Hepatocyte (in vitro differentiated cells): ENCODE data around the gene BOLL.
"Not testable (repeated sequence)": the region's sequence is repeated elsewhere in the genome, so short reads cannot be mapped to it uniquely, and the experiment has no call there.

Experiments used
- EZH2 ChIP-seq: fragments of 200-600 bp; sonication (generic); IDR thresholded peaks from 2 replicates; pipeline ENCODE4 v1.6.1; 2016; ENCODE audit warnings: antibody characterized with exemption, mild to moderate bottlenecking, borderline replicate concordance
- EZH2phosphoT487 ChIP-seq: fragments of 200-600 bp; sonication (generic); IDR thresholded peaks from one replicate; pipeline ENCODE4 v1.6.1; 2018; ENCODE audit warnings: antibody characterized with exemption, mild to moderate bottlenecking, low read depth, moderate library complexity; ENCODE audit not compliant: unreplicated experiment, severe bottlenecking
- TF ChIP-seq, protein P1 (sequence below): fragments of 200-600 bp; sonication (generic); IDR thresholded peaks from 2 replicates; pipeline ENCODE4 v1.5.1; 2016; ENCODE audit warnings: antibody characterized with exemption, mild to moderate bottlenecking; ENCODE audit not compliant: poor library complexity

DNA sequence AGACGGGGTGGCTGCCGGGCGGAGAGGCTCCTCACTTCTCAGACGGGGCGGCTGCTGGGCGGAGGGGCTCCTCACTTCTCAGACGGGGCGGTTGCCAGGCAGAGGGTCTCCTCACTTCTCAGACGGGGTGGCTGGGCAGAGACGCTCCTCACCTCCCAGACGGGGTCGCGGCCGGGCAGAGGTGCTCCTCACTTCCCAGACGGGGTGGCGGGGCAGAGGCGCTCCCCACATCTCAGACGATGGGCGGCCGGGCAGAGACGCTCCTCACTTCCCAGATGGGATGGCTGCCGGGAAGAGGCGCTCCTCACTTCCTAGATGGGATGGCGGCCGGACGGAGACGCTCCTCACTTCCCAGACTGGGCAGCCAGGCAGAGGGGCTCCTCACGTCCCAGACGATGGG, 88.5 kb downstream of the BOLL start:
- TF ChIP-seq, protein P1, sequence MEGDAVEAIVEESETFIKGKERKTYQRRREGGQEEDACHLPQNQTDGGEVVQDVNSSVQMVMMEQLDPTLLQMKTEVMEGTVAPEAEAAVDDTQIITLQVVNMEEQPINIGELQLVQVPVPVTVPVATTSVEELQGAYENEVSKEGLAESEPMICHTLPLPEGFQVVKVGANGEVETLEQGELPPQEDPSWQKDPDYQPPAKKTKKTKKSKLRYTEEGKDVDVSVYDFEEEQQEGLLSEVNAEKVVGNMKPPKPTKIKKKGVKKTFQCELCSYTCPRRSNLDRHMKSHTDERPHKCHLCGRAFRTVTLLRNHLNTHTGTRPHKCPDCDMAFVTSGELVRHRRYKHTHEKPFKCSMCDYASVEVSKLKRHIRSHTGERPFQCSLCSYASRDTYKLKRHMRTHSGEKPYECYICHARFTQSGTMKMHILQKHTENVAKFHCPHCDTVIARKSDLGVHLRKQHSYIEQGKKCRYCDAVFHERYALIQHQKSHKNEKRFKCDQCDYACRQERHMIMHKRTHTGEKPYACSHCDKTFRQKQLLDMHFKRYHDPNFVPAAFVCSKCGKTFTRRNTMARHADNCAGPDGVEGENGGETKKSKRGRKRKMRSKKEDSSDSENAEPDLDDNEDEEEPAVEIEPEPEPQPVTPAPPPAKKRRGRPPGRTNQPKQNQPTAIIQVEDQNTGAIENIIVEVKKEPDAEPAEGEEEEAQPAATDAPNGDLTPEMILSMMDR: not testable (repeated sequence)
- TF ChIP-seq EZH2, EZH2phosphoT487: not testable (repeated sequence)
